Choroid plexus epithelial cell (primary cell): ENCODE data around the gene MAMSTR.

Source experiments
- DNase-seq: peaks from one replicate; pipeline ENCODE4 v3.0.0-alpha.2; 2010; ENCODE audit warnings: low read depth
- H3K4me3 ChIP-seq: 2 replicates; pipeline ENCODE4 v1.5.1; 2011; ENCODE audit warnings: low read depth, mild to moderate bottlenecking, control low read depth, low read length, moderate library complexity
- CTCF ChIP-seq: conservative IDR thresholded peaks from 2 replicates; pipeline ENCODE4 v1.5.1; 2011; ENCODE audit warnings: low read depth, mild to moderate bottlenecking, control low read depth, inconsistent platforms, low read length, moderate library complexity

The MAMSTR gene

GRCh38 chr19:48756686-48757085, 37.2 kb upstream of the MAMSTR start:
- no peak for DNase-seq
- H3K4me3 ChIP-seq: no peak overlapping the region
- TF ChIP-seq CTCF: no peak

GRCh38 chr19:48756212-48756611, 36.7 kb upstream of the MAMSTR start:
- no peak for TF ChIP-seq CTCF
- H3K4me3 ChIP-seq: no peak overlapping the region
- no peak for DNase-seq

GRCh38 chr19:48755787-48756186, 36.3 kb upstream of the MAMSTR start:
- no peak for DNase-seq
- no peak overlapping the region for H3K4me3 ChIP-seq
- no peak for TF ChIP-seq CTCF

GRCh38 chr19:48755084-48755641, 35.6 kb upstream of the MAMSTR start, which contains the start of gene FGF21:
FGF21 (plus strand) TSS chr19:48755524; CDS start chr19:48756237, 713 bp downstream.
- no peak for DNase-seq
- no peak for TF ChIP-seq CTCF
- H3K4me3 ChIP-seq: no peak within 1 kb of the TSS

- no peak for DNase-seq
Measured at GRCh38 chr19:48752496-48753365, 33.2 kb upstream of the MAMSTR start, which contains the start of gene FUT1. FUT1 (minus strand) TSS chr19:48752641; CDS start chr19:48751281, 1,360 bp downstream.

GRCh38 chr19:48751845-48752495, 32.4 kb upstream of the MAMSTR start:
- TF ChIP-seq CTCF: no peak
- H3K4me3 ChIP-seq: peak overlapping the region; percentile 20
- DNase-seq: no peak

More at GRCh38 chr19:48752496-48753365, 33.2 kb upstream of the MAMSTR start, which contains the start of gene FUT1:
- H3K4me3 ChIP-seq: peak within 1 kb of the TSS; percentile 20
- TF ChIP-seq CTCF: no peak
